Astrocyte (in vitro differentiated cells and primary cell): ENCODE results near the gene KIAA1671. TPM values are rescaled to one million over a fixed set of nuclear protein-coding genes. Genes with fewer than 3 reads are reported as not detected.

Experiments
- DNase-seq: peaks from one replicate; pipeline ENCODE4 v3.0.0-alpha.2; 2010; ENCODE audit warnings: low read depth
- FAIRE-seq: peaks from 2 replicates; lab custom pipeline; 2011; peaks lifted over from hg19 to GRCh38; lab: Jason Lieb, UNC
- H2AFZ ChIP-seq: 2 replicates; pipeline ENCODE4 v1.6.0; 2012; ENCODE audit warnings: low read depth, low read length, inconsistent platforms
- H3K27ac ChIP-seq: 2 replicates; pipeline ENCODE4 v1.5.1; 2011; ENCODE audit warnings: low read depth, low read length, inconsistent platforms
- H3K27me3 ChIP-seq: 2 replicates; pipeline ENCODE4 v1.6.0; 2011; ENCODE audit warnings: low read length, inconsistent platforms; ENCODE audit not compliant: insufficient read depth
- H3K36me3 ChIP-seq: 2 replicates; pipeline ENCODE4 v1.5.1; 2011; ENCODE audit warnings: low read length, inconsistent platforms; ENCODE audit not compliant: insufficient read depth
- H3K4me1 ChIP-seq: 2 replicates; pipeline ENCODE4 v1.5.1; 2011; ENCODE audit warnings: low read length, inconsistent platforms; ENCODE audit not compliant: insufficient read depth
- H3K4me2 ChIP-seq: 2 replicates; pipeline ENCODE4 v1.6.0; 2012; ENCODE audit warnings: low read length, inconsistent platforms
- H3K4me3 ChIP-seq: 2 replicates; pipeline ENCODE4 v1.5.1; 2011; ENCODE audit warnings: low read depth, mild to moderate bottlenecking, low read length, inconsistent platforms; ENCODE audit not compliant: insufficient read depth
- H3K79me2 ChIP-seq: 2 replicates; pipeline ENCODE4 v1.6.0; 2012; ENCODE audit warnings: mild to moderate bottlenecking, low read length, inconsistent platforms; ENCODE audit not compliant: insufficient read depth
- H3K9ac ChIP-seq: 2 replicates; pipeline ENCODE4 v1.6.0; 2012; ENCODE audit warnings: mild to moderate bottlenecking, low read length, inconsistent platforms
- H3K9me3 ChIP-seq: 2 replicates; pipeline ENCODE4 v1.5.1; 2012; ENCODE audit warnings: low read depth, mild to moderate bottlenecking, low read length, inconsistent platforms; ENCODE audit not compliant: insufficient read depth
- H4K20me1 ChIP-seq: 2 replicates; pipeline ENCODE4 v1.6.0; 2012; ENCODE audit warnings: low read length, inconsistent platforms; ENCODE audit not compliant: insufficient read depth
- H3K27ac Mint-ChIP-seq: one replicate; pipeline ENCODE4 v1.8.0; 2021; ENCODE audit warnings: mild to moderate bottlenecking, mixed read lengths; ENCODE audit not compliant: unreplicated experiment
- H3K27me3 Mint-ChIP-seq: one replicate; pipeline ENCODE4 v1.8.0; 2021; ENCODE audit warnings: low read depth, mixed read lengths; ENCODE audit not compliant: unreplicated experiment
- H3K36me3 Mint-ChIP-seq: one replicate; pipeline ENCODE4 v1.8.0; 2021; ENCODE audit warnings: low read depth, mixed read lengths; ENCODE audit not compliant: unreplicated experiment
- H3K4me1 Mint-ChIP-seq: one replicate; pipeline ENCODE4 v1.8.0; 2021; ENCODE audit warnings: low read depth, mixed read lengths; ENCODE audit not compliant: unreplicated experiment
- H3K4me3 Mint-ChIP-seq: one replicate; pipeline ENCODE4 v1.8.0; 2021; ENCODE audit warnings: mild to moderate bottlenecking, moderate library complexity, mixed read lengths; ENCODE audit not compliant: unreplicated experiment
- H3K9me3 Mint-ChIP-seq: one replicate; pipeline ENCODE4 v1.8.0; 2021; ENCODE audit warnings: mild to moderate bottlenecking, mixed read lengths; ENCODE audit not compliant: unreplicated experiment
- CTCF ChIP-seq: IDR thresholded peaks from 2 replicates; pipeline ENCODE4 v1.5.1; 2011; ENCODE audit warnings: low read depth, mild to moderate bottlenecking, inconsistent platforms, low read length, moderate library complexity; ENCODE audit not compliant: insufficient read depth
- EZH2 ChIP-seq: IDR thresholded peaks from 2 replicates; pipeline ENCODE4 v1.6.1; 2012; ENCODE audit warnings: mild to moderate bottlenecking, low read length, inconsistent platforms; ENCODE audit not compliant: insufficient read depth
- total RNA-seq: library from RNA; stranded (reverse); gene quantifications from 2 replicates; pipeline ENCODE4 v1.2.1, GENCODE V29; 2021

The KIAA1671 gene
- total RNA-seq, 1 donor from 2014 or later: 28.4 TPM

- Mint-ChIP-seq H3K9me3 (no peaks in the 10 kb centered on the region), H3K4me3 (no peak overlapping the region), H3K36me3 (peaks cover 7% of the 10 kb centered on the region), H3K4me1 (no peaks in the 10 kb centered on the region), H3K27ac (no peak overlapping the region), H3K27me3 (no peaks in the 10 kb centered on the region)
- Histone ChIP-seq H4K20me1 (no peaks in the 10 kb centered on the region), H3K27me3 (no peaks in the 10 kb centered on the region), H3K9ac (no peak overlapping the region), H3K27ac (no peak overlapping the region), H3K4me2 (no peak overlapping the region), H3K9me3 (no peaks in the 10 kb centered on the region), H3K4me3 (no peak overlapping the region), H3K4me1 (no peaks in the 10 kb centered on the region), H2AFZ (no peak overlapping the region), H3K79me2 (no peaks in the 10 kb centered on the region), H3K36me3 (no peaks in the 10 kb centered on the region)
- DNase-seq (no peak), FAIRE-seq (no peak)
- TF ChIP-seq EZH2 (no peak), CTCF (no peak)
These were observed 10.3 kb downstream of the KIAA1671 start for GRCh38 chr22:24962835-24963234.

DNA sequence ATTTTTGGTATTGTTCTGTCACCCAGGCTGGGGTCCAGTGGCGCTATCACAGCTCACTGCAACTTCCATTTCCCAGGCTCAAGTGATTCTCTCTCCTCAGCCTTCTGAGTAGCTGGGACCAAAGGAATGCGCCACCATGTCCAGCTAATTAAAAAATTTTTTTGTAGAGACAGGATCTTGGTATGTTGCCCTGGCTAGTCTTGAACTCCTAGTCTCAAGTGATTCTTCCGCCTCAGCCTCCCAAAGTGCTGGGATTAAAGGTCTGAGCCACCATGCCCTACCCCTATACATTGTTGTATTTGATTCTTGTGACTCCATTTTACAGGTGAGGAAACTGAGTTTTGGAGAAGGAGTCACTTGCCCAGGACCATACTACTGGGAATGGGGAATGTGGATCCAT, 11.9 kb downstream of the KIAA1671 start:
- no peak overlapping the region for H3K27ac ChIP-seq
- no peak overlapping the region for H3K4me3 ChIP-seq
- no peaks in the 10 kb centered on the region for H3K4me1 ChIP-seq
- no peaks in the 10 kb centered on the region for H3K36me3 ChIP-seq
- H3K9ac ChIP-seq: no peak overlapping the region
- no peaks in the 10 kb centered on the region for H3K9me3 Mint-ChIP-seq
- no peaks in the 10 kb centered on the region for H4K20me1 ChIP-seq
- no peaks in the 10 kb centered on the region for H3K79me2 ChIP-seq
- TF ChIP-seq EZH2 (no peak), CTCF (no peak)
- H3K9me3 ChIP-seq: no peaks in the 10 kb centered on the region
- H3K4me1 Mint-ChIP-seq: no peaks in the 10 kb centered on the region
- no peak overlapping the region for H3K4me2 ChIP-seq
- DNase-seq (no peak), FAIRE-seq (no peak)
- H2AFZ ChIP-seq: no peak overlapping the region
- no peak overlapping the region for H3K4me3 Mint-ChIP-seq
- peaks cover 7% of the 10 kb centered on the region for H3K36me3 Mint-ChIP-seq
- H3K27me3 Mint-ChIP-seq: no peaks in the 10 kb centered on the region
- no peaks in the 10 kb centered on the region for H3K27me3 ChIP-seq
- H3K27ac Mint-ChIP-seq: peak overlapping the region; percentile 38

- Histone ChIP-seq H3K4me2 (no peak overlapping the region), H3K4me1 (peaks cover 10% of the 10 kb centered on the region), H3K27me3 (no peaks in the 10 kb centered on the region), H3K27ac (no peak overlapping the region), H3K9me3 (no peaks in the 10 kb centered on the region), H4K20me1 (no peaks in the 10 kb centered on the region), H3K9ac (no peak overlapping the region), H3K79me2 (no peaks in the 10 kb centered on the region), H3K4me3 (no peak overlapping the region), H2AFZ (no peak overlapping the region), H3K36me3 (no peaks in the 10 kb centered on the region)
- no peak overlapping the region for H3K27ac Mint-ChIP-seq
- peaks cover 7% of the 10 kb centered on the region for H3K36me3 Mint-ChIP-seq
- no peak overlapping the region for H3K4me3 Mint-ChIP-seq
- H3K27me3 Mint-ChIP-seq: no peaks in the 10 kb centered on the region
- H3K4me1 Mint-ChIP-seq: peaks cover 9% of the 10 kb centered on the region
- H3K9me3 Mint-ChIP-seq: no peaks in the 10 kb centered on the region
- no peak for FAIRE-seq
- no peak for TF ChIP-seq CTCF
- no peak for TF ChIP-seq EZH2
- no peak for DNase-seq
These were observed 13.5 kb downstream of the KIAA1671 start for GRCh38 chr22:24965822-24966626.
